ENCODE data around the gene NXNL1.

The NXNL1 gene

GRCh38 chr19:17456127-17456526 lies 4.6 kb downstream of the NXNL1 start:
- no peak overlapping the region for H3K27ac ChIP-seq (ENCODE audit: low read length)
- H3K4me3 ChIP-seq (ENCODE audit: low read length) = no peak overlapping the region
- TF ChIP-seq, protein P1, sequence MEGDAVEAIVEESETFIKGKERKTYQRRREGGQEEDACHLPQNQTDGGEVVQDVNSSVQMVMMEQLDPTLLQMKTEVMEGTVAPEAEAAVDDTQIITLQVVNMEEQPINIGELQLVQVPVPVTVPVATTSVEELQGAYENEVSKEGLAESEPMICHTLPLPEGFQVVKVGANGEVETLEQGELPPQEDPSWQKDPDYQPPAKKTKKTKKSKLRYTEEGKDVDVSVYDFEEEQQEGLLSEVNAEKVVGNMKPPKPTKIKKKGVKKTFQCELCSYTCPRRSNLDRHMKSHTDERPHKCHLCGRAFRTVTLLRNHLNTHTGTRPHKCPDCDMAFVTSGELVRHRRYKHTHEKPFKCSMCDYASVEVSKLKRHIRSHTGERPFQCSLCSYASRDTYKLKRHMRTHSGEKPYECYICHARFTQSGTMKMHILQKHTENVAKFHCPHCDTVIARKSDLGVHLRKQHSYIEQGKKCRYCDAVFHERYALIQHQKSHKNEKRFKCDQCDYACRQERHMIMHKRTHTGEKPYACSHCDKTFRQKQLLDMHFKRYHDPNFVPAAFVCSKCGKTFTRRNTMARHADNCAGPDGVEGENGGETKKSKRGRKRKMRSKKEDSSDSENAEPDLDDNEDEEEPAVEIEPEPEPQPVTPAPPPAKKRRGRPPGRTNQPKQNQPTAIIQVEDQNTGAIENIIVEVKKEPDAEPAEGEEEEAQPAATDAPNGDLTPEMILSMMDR (IDR thresholded peaks at IDR 0.05; ENCODE audit: low read length) = no peak
- TF ChIP-seq EZH2phosphoT487 (IDR thresholded peaks at IDR 0.05; ENCODE audit: low read length) (no peak), EZH2 (optimal IDR thresholded peaks at IDR 0.05; ENCODE audit: low read depth, low read length) (no peak)
- no peaks in the 10 kb centered on the region for H3K9me2 ChIP-seq (replicated peaks; ENCODE audit: insufficient read depth, low read length)
- H3K9ac ChIP-seq (ENCODE audit: low read length) = no peak overlapping the region
- no peaks in the 10 kb centered on the region for H4K20me1 ChIP-seq (ENCODE audit: insufficient read depth, low read length)
- H3K27me3 ChIP-seq (replicated peaks; ENCODE audit: insufficient read depth, low read length) = peaks cover 50% of the 10 kb centered on the region
- H3F3A ChIP-seq (ENCODE audit: insufficient read depth, low read length) = no peaks in the 10 kb centered on the region
- no peak for DNase-seq
- no peak overlapping the region for H2AFZ ChIP-seq (ENCODE audit: low read length)
- H3K36me3 ChIP-seq (replicated peaks; ENCODE audit: insufficient read depth, low read length) = no peaks in the 10 kb centered on the region
- H3K4me2 ChIP-seq (ENCODE audit: low read depth, low read length) = no peak overlapping the region
- no peaks in the 10 kb centered on the region for H3K79me2 ChIP-seq (ENCODE audit: low read length)
- no peaks in the 10 kb centered on the region for H3K9me3 ChIP-seq (replicated peaks; ENCODE audit: insufficient read depth, low read length)
- peaks cover 5% of the 10 kb centered on the region; the same call in 1 of the 2 replicates for H3K4me1 ChIP-seq (ENCODE audit: low read length)

DNA sequence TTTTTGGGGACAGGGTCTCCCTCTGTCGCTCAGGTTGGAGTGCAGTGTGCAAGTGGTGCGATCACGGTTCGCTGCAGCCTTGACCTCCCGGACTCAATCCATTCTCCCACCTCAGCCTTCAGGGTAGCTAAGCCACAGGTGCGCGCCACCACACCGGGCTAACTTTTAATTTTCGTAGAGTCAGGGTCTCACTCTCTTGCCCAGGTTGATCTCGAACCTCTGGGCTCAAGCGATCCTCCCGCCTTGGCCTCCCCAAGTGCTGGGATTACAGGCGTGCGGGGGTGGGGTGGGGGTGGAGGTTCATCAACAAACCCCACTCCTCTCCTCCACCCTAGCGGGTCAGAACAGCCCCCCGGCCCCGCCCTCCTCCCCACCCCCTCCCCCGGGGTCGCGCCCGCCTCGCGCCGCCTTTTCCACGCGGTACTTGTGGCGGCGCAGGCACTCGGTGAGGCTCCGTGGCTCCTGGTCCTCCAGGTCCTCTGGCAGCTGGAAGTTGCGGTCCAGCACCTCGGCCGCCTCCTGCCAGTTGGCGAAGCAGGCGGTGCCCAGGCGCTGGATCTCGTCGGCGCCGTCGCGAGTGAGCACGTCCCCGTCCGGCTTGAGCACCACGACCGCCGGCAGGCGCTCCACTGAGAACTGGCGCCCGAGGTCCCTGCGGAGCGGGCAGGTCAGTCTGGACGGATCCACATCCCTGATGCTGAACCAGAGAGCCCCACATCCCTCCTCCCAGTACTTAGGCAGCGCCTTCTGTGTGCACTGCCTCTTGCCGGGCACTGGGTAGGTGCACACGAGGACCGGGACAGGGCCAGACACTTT lies 5.2 kb downstream of the NXNL1 start:
- Histone ChIP-seq H3F3A (ENCODE audit: insufficient read depth, low read length) (no peaks in the 10 kb centered on the region), H2AFZ (ENCODE audit: low read length) (no peak overlapping the region), H3K4me3 (ENCODE audit: low read length) (no peak overlapping the region), H3K79me2 (ENCODE audit: low read length) (no peaks in the 10 kb centered on the region), H3K9me2 (replicated peaks; ENCODE audit: insufficient read depth, low read length) (no peaks in the 10 kb centered on the region), H3K4me1 (ENCODE audit: low read length) (peaks cover 5% of the 10 kb centered on the region; the same call in 1 of the 2 replicates), H3K9ac (ENCODE audit: low read length) (no peak overlapping the region), H3K9me3 (replicated peaks; ENCODE audit: insufficient read depth, low read length) (no peaks in the 10 kb centered on the region), H3K4me2 (ENCODE audit: low read depth, low read length) (no peak overlapping the region), H3K27ac (ENCODE audit: low read length) (no peak overlapping the region), H3K27me3 (replicated peaks; ENCODE audit: insufficient read depth, low read length) (peaks cover 44% of the 10 kb centered on the region), H4K20me1 (ENCODE audit: insufficient read depth, low read length) (no peaks in the 10 kb centered on the region), H3K36me3 (replicated peaks; ENCODE audit: insufficient read depth, low read length) (no peaks in the 10 kb centered on the region)
- no peak for DNase-seq
- TF ChIP-seq EZH2 (optimal IDR thresholded peaks at IDR 0.05; ENCODE audit: low read depth, low read length) (no peak), EZH2phosphoT487 (IDR thresholded peaks at IDR 0.05; ENCODE audit: low read length) (no peak)
- TF ChIP-seq, protein P1 (IDR thresholded peaks at IDR 0.05; ENCODE audit: low read length) = no peak

- no peaks in the 10 kb centered on the region for H3K36me3 ChIP-seq (replicated peaks; ENCODE audit: insufficient read depth, low read length)
- H3K27me3 ChIP-seq (replicated peaks; ENCODE audit: insufficient read depth, low read length) = peaks cover 43% of the 10 kb centered on the region
- no peaks in the 10 kb centered on the region for H4K20me1 ChIP-seq (ENCODE audit: insufficient read depth, low read length)
- no peaks in the 10 kb centered on the region for H3K79me2 ChIP-seq (ENCODE audit: low read length)
- no peak overlapping the region for H3K27ac ChIP-seq (ENCODE audit: low read length)
- no peak overlapping the region for H3K4me2 ChIP-seq (ENCODE audit: low read depth, low read length)
- no peak overlapping the region for H2AFZ ChIP-seq (ENCODE audit: low read length)
- H3K9me3 ChIP-seq (replicated peaks; ENCODE audit: insufficient read depth, low read length) = no peaks in the 10 kb centered on the region
- H3K9me2 ChIP-seq (replicated peaks; ENCODE audit: insufficient read depth, low read length) = no peaks in the 10 kb centered on the region
- DNase-seq = no peak
- H3K4me1 ChIP-seq (ENCODE audit: low read length) = peaks cover 9% of the 10 kb centered on the region
- no peak overlapping the region for H3K9ac ChIP-seq (ENCODE audit: low read length)
- H3K4me3 ChIP-seq (ENCODE audit: low read length) = no peak overlapping the region
- TF ChIP-seq, protein P1 (IDR thresholded peaks at IDR 0.05; ENCODE audit: low read length) = no peak
- TF ChIP-seq EZH2 (optimal IDR thresholded peaks at IDR 0.05; ENCODE audit: low read depth, low read length) (no peak), EZH2phosphoT487 (IDR thresholded peaks at IDR 0.05; ENCODE audit: low read length) (no peak)
- H3F3A ChIP-seq (ENCODE audit: insufficient read depth, low read length) = no peaks in the 10 kb centered on the region
Measured at GRCh38 chr19:17454576-17455071, 6.1 kb downstream of the NXNL1 start.

Data from MM.1S (cell line).